Right renal pelvis (tissue), 4 donors: Measurements from ENCODE around the gene QARS1. TPM values are rescaled to one million over a fixed set of nuclear protein-coding genes. Genes with fewer than 3 reads are reported as not detected.

Experiments
- DNase-seq, 4 donors: peaks; one replicate each; pipeline ENCODE4 v3.0.0-alpha.2; 2013; ENCODE audit warnings: low read depth in 4 of 4, low spot score in 3 of 4, missing footprints in 1 of 4
- polyA plus RNA-seq, 4 donors: library from polyadenylated mRNA; unstranded; fragments of 120-200 nt; gene quantifications; one replicate each; pipeline ENCODE4 v1.2.1, GENCODE V29; 2013; ENCODE audit not compliant: insufficient read length in 4 of 4

QARS1 gene
- polyA plus RNA-seq, 4 donors: 275 to 317 (median 282) TPM

DNA sequence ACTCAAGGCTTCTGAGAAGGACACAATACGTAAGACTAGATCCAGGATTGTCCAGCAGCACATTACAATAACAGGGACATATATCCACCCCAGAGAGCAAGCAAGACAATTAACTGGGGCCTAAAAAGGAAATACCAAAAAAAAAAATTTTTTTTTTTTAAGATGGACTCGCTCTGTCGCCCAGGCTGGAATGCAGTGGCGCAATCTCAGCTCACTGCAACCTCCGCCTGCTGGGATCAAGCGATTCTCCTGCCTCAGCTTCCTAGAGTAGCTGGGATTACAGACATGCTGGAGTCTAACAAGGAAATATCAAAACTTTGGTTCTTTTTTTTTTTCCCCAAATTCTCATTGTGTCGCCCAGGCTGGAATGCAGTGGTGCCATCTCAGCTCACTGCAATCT is 46.5 kb downstream of the QARS1 start:
- no peak for DNase-seq

GRCh38 chr3:49057268-49057667 is 47.3 kb downstream of the QARS1 start:
- no peak for DNase-seq

GRCh38 chr3:49054344-49054862 is 50.2 kb downstream of the QARS1 start:
- no peak for DNase-seq

- DNase-seq: no peak
These were observed 51.0 kb downstream of the QARS1 start for GRCh38 chr3:49053543-49053942.

Other genes with a start within 250 kb of the QARS1 start
- 10 to 100 TPM; 17.9 to 20.6 (median 19.1) TPM for gene SLC25A20, start 205.9 kb downstream of the QARS1 start, polyA plus RNA-seq
- gene ARIH2, start 185.9 kb downstream of the QARS1 start, polyA plus RNA-seq: 10 to 100 TPM; 61.8 to 78.2 (median 68.3) TPM
- gene P4HTM, start 114.5 kb downstream of the QARS1 start, polyA plus RNA-seq: 10 to 100 TPM; 38.2 to 56.2 (median 41.4) TPM
- gene WDR6, start 97.4 kb downstream of the QARS1 start, polyA plus RNA-seq: 100 to 1,000 TPM; 180 to 201 (median 191) TPM
- 10 to 100 TPM; 68.5 to 79.5 (median 71.9) TPM for gene DALRD3, start 86.2 kb downstream of the QARS1 start, polyA plus RNA-seq
- gene NDUFAF3, start 82.6 kb downstream of the QARS1 start, polyA plus RNA-seq: 10 to 100 TPM; 65.7 to 82.2 (median 71.2) TPM
- gene IMPDH2, start 75.4 kb downstream of the QARS1 start, polyA plus RNA-seq: 100 to 1,000 TPM; 206 to 230 (median 208) TPM
- 10 to 100 TPM; 76.8 to 90.3 (median 89.5) TPM for gene QRICH1, start 10.7 kb downstream of the QARS1 start, polyA plus RNA-seq
- 10 to 100 TPM; 50.2 to 63.5 (median 57.6) TPM for gene USP19, start 16.1 kb upstream of the QARS1 start, polyA plus RNA-seq
- gene LAMB2, start 28.3 kb upstream of the QARS1 start, polyA plus RNA-seq: 100 to 1,000 TPM; 359 to 408 (median 390) TPM
- gene CCDC71, start 61.6 kb upstream of the QARS1 start, polyA plus RNA-seq: 10 to 100 TPM; 23.3 to 28.8 (median 27.0) TPM
- gene KLHDC8B, start 66.8 kb upstream of the QARS1 start, polyA plus RNA-seq: 10 to 100 TPM; 41.8 to 46.1 (median 43.8) TPM
- gene C3orf62, start 172.5 kb upstream of the QARS1 start, polyA plus RNA-seq: 10 to 100 TPM in 3 of 4 donors, 1 to 10 TPM in 1; 9.5 to 12.0 (median 11.5) TPM
- gene USP4, start 235.3 kb upstream of the QARS1 start, polyA plus RNA-seq: 10 to 100 TPM; 56.2 to 64.4 (median 60.0) TPM